ENCODE data around the gene ALG1. TPM values are rescaled to one million over a fixed set of nuclear protein-coding genes. Genes with fewer than 3 reads are reported as not detected.

Gene ALG1
- polyA plus RNA-seq, 2 of the 4 experiments (the other 2 are of a cell fraction) = 30.9 to 33.4 TPM

GRCh38 chr16:5062051-5062450, 9.6 kb upstream of the ALG1 start:
- Histone ChIP-seq H3K9me3 (no peaks in the 10 kb centered on the region), H3K4me2 (no peak overlapping the region), H3K4me1 (peaks cover 6% of the 10 kb centered on the region; the same call in 1 of the 3 replicates), H3K27ac (no peak overlapping the region), H3K4me3 (no peak overlapping the region)
- POLR2A ChIA-PET = no interaction called here
- TF ChIP-seq CHD2 (IDR thresholded peaks at IDR 0.05; ENCODE audit: low read length, partially characterized antibody) (no peak), PBX3 (IDR thresholded peaks at IDR 0.05) (no peak), MAZ (IDR thresholded peaks at IDR 0.05; ENCODE audit: borderline replicate concordance, low read depth, low read length) (no peak), USF2 (IDR thresholded peaks at IDR 0.05) (no peak), EHMT2 (IDR thresholded peaks at IDR 0.05; ENCODE audit: low read depth) (no peak), ZC3H11A (IDR thresholded peaks at IDR 0.05) (no peak), HOXB5 (CRISPR knock-in tag; IDR thresholded peaks at IDR 0.05) (no peak), PHF8 (IDR thresholded peaks at IDR 0.05; ENCODE audit: borderline replicate concordance, low read depth) (no peak), HMGXB4 (CRISPR knock-in tag; IDR thresholded peaks at IDR 0.05; ENCODE audit: borderline replicate concordance) (no peak), FOXS1 (CRISPR knock-in tag; IDR thresholded peaks at IDR 0.05) (no peak), KDM5A (IDR thresholded peaks at IDR 0.05) (no peak), RFX5 (IDR thresholded peaks at IDR 0.05) (no peak), NPAS2 (CRISPR knock-in tag; IDR thresholded peaks at IDR 0.05; ENCODE audit: borderline replicate concordance) (no peak), NFE2L2 (conservative IDR thresholded peaks at IDR 0.05; ENCODE audit: low read length) (no peak), HOXA7 (CRISPR knock-in tag; IDR thresholded peaks at IDR 0.05) (no peak)
- DNase-seq (ENCODE audit: low read depth in 1 of 2, low spot score in 1 of 2) (no peak), ATAC-seq (0 out of 6 replicates have a peak, but pooled peaks of 1 of the 2 experiments have one; percentile 26), FAIRE-seq (no peak)
- 60% methylated on average over 9 of the region's 11 CpGs for WGBS (ENCODE audit: missing lambda C conversion rate)
- CTCF ChIA-PET = interaction anchor here (0.6 to 2.2 kb wide), 5 partner anchors 9 to 40 kb away, joined by 3 to 5 read pairs (median 4); no protein-coding TSS in a partner anchor

GRCh38 chr16:5062790-5063765, 8.6 kb upstream of the ALG1 start:
- Histone ChIP-seq H3K9me3 (no peaks in the 10 kb centered on the region), H3K4me3 (no peak overlapping the region), H3K4me2 (no peak overlapping the region), H3K4me1 (peaks cover 6% of the 10 kb centered on the region; the same call in 1 of the 3 replicates), H3K27ac (no peak overlapping the region)
- FAIRE-seq (no peak), ATAC-seq (peak; percentile 46 to 60; a peak in 5 of 6 replicates), DNase-seq (ENCODE audit: low read depth in 1 of 2, low spot score in 1 of 2) (peak in 1 of 2 experiments; percentile 31)
- TF ChIP-seq CEBPB (IDR thresholded peaks at IDR 0.05) (no peak), CBX2 (IDR thresholded peaks at IDR 0.05; ENCODE audit: borderline replicate concordance, low read depth) (no peak), RAD21 (conservative IDR thresholded peaks at IDR 0.05 in 1 of 2, IDR thresholded peaks at IDR 0.05 in 1 of 2) (peak in 1 of 2 experiments; percentile 27; a peak in 1 of 5 replicates)
- 34% methylated on average over 19 of the region's 19 CpGs for WGBS (ENCODE audit: missing lambda C conversion rate)
- ChIA-PET POLR2A (no interaction called here), CTCF (interaction anchor here (0.8 to 2.2 kb wide), 7 partner anchors 9 to 41 kb away, joined by 3 to 6 read pairs (median 4); no protein-coding TSS in a partner anchor)
